ENCODE results near the gene LMX1B.

- TF ChIP-seq CTCF (conservative IDR thresholded peaks at IDR 0.05), result no peak
- no peak for TF ChIP-seq ZFX (IDR thresholded peaks at IDR 0.05)
Observed at GRCh38 chr9:126735482-126735881, 121.8 kb downstream of the LMX1B start.

Data from C4-2B (cell line).